HEK293T (cell line): Measurements from ENCODE around the gene ADCY1.

Experiments used
- ARNT ChIP-seq: fragments of 450-650 bp; IDR thresholded peaks from 2 replicates; pipeline ENCODE4 v1.6.1; 2017; ENCODE audit warnings: mild to moderate bottlenecking
- BHLHE40 ChIP-seq: fragments of 450-650 bp; IDR thresholded peaks from 2 replicates; pipeline ENCODE4 v1.6.1; 2016; ENCODE audit warnings: mild to moderate bottlenecking, moderate library complexity, borderline replicate concordance
- ELF4 ChIP-seq: fragments of 450-650 bp; IDR thresholded peaks from 2 replicates; pipeline ENCODE4 v1.6.1; 2017; ENCODE audit warnings: antibody characterized with exemption
- FOXA1 ChIP-seq: fragments of 450-650 bp; IDR thresholded peaks from 2 replicates; pipeline ENCODE4 v1.6.1; 2016; ENCODE audit warnings: mild to moderate bottlenecking
- FOXK2 ChIP-seq: fragments of 450-650 bp; IDR thresholded peaks from 2 replicates; pipeline ENCODE4 v1.6.1; 2016; ENCODE audit warnings: mild to moderate bottlenecking
- L3MBTL2 ChIP-seq: fragments of 450-650 bp; conservative IDR thresholded peaks from 2 replicates; pipeline ENCODE4 v1.6.1; 2016; ENCODE audit warnings: mild to moderate bottlenecking
- PKNOX1 ChIP-seq: fragments of 450-650 bp; IDR thresholded peaks from 2 replicates; pipeline ENCODE4 v1.6.1; 2016
- SUZ12 ChIP-seq: fragments of 450-650 bp; IDR thresholded peaks from 2 replicates; pipeline ENCODE4 v1.6.1; 2016; ENCODE audit warnings: mild to moderate bottlenecking
- TARDBP ChIP-seq: fragments of 450-650 bp; IDR thresholded peaks from 2 replicates; pipeline ENCODE4 v1.6.1; 2016

- TF ChIP-seq ELF4 (no peak), PKNOX1 (no peak), BHLHE40 (no peak), TARDBP (no peak), FOXA1 (no peak), ARNT (no peak), FOXK2 (no peak), L3MBTL2 (no peak), SUZ12 (no peak)
Observed at GRCh38 chr7:45660201-45660900, 86.2 kb downstream of the ADCY1 start.
